GM19043 (cell line): ENCODE results near the gene TM4SF5.

Source experiments
- ATAC-seq: cut with Tn5 transposase; IDR thresholded peaks from one replicate; pipeline ENCODE4 v1.9.1; 2021; ENCODE audit warnings: low read depth; ENCODE audit not compliant: unreplicated experiment

The TM4SF5 gene

DNA sequence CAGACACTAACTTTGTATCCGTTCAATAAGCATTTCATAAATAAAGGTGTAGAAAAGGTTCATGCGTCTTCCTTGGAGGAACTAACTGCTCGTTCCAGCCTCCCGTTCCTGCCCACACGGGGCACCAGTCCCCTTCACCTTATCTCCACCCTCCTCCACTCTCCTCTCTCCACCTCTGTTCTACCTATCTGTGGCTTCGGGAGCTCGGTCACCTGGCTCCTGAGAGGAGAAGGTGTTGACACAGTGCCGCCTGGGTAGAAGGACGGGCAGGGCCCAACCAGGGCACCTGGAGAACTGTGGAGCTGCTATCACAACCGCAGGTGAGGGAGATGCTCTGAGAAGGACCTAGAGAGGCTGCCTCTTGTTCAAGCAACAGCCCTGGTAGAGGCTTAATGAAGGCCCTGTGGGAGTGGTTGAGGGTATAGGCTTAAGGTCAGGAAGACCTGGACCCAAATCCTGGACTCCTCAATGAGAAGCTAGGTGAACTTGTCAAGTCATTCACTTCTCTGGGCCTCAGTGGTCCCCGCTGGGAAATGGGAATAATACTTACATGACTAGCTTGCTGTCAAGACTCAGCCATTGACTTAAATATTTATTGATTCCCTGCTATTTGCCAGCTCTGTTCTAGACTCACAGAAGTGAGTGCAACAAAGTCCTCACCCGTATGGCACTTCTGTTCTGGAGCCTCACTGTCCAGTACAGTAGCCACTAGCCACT, 51.8 kb downstream of the TM4SF5 start:
- ATAC-seq, result no peak

DNA sequence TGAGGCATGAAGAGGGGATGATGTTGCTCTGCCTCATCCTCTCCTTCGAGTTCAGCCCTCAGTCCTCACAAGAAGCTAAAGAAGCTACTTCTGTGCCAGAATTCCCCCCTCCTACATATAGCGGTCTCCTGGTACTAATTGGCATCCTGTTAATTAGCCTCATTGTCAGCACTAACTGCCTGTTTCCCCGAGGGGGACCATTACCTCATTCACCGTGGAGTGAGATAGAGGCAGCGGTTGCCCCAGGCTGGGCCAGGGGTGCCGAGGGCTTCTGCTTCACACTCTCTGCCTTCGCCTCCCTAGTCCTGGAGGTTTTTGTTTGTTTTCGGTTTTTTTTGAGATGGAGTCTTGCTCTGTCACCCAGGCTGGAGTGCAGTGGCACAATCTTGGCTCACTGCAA, 55.7 kb downstream of the TM4SF5 start:
- ATAC-seq, result no peak

DNA sequence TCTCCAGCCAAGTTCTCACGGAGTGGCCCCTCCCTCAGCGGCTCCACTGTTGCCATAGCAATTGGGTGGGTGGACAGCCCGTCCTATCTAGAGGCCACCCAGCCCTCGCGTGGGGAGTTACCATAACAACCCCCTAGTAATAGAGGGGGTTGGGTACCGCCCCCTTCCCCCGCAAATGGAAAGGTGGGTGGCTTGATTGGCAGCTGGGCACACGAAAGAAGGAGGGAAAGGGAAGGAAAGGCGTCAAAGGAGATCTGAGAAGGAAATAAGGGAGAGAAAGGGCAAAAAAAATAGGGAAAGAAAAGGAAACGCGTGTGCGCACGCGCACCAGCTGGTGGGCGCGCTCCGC, 61.1 kb downstream of the TM4SF5 start:
- ATAC-seq, result peak; percentile 14
